HG02884 (cell line): ENCODE measurements around the gene GADD45GIP1.
"Not testable (repeated sequence)": the region's sequence is repeated elsewhere in the genome, so short reads cannot be mapped to it uniquely, and the experiment has no call there.

Experiments
- ATAC-seq: cut with Tn5 transposase; IDR thresholded peaks from one replicate; pipeline ENCODE4 v1.9.1; 2021; ENCODE audit warnings: mild to moderate bottlenecking, moderate library complexity; ENCODE audit not compliant: unreplicated experiment

GADD45GIP1 gene

DNA sequence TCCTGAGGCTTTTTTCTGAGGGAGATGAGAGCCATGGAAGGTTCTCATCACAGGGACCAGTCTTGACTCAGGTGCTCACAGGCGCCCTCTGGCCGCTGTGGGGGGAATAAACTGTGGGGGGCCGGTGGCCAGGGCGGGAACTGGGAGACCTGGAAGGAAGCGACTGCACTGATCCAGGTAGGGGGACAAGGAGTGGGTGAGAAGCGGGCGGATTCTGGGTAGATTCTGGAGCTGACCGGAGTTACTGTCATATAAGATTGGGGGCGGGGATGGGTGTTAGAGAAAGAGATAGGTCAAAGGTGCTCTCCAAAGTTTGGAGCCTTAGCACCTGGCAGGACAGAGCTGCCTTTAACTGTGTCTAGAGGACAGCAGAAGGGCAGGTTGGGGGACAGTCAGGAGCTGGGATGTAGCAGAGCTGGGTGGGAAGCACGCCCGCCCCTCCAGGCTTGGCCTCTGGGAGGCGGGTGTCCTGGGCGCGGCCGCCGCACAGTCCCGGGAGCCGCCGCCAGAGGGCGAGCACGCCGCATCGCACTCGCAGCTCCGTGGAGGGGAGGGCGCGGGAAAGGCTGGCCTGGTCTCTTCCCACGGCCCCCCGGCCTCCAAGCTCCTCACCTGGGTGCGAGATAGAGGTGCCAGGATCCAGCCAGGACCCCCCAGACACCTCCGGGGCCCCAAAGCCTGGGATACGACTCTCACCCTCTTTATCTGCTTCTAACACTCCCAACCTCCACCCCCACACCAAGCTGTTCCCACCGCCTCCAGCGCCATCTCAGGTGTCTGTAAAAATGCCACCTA lies 8.2 kb upstream of the GADD45GIP1 start:
- no peak for ATAC-seq

DNA sequence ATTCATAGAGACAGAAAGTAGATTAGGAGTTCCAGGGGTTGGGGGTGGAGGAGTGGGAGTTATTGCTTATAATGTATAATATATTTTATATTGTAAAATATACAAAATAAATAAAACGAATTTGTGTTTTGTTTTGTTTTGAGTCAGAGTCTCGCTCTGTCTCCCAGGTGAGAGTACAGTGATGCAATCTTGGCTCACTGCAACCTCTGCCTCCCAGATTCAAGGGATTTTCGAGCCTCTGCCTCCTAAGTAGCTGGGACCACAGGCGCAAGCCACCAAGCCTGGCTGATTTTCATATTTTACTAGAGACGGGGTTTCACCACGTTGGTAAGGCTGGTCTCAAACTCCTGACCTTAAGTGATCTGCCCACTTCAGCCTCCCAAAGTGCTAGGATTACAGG lies 2.5 kb upstream of the GADD45GIP1 start:
- ATAC-seq = no peak

DNA sequence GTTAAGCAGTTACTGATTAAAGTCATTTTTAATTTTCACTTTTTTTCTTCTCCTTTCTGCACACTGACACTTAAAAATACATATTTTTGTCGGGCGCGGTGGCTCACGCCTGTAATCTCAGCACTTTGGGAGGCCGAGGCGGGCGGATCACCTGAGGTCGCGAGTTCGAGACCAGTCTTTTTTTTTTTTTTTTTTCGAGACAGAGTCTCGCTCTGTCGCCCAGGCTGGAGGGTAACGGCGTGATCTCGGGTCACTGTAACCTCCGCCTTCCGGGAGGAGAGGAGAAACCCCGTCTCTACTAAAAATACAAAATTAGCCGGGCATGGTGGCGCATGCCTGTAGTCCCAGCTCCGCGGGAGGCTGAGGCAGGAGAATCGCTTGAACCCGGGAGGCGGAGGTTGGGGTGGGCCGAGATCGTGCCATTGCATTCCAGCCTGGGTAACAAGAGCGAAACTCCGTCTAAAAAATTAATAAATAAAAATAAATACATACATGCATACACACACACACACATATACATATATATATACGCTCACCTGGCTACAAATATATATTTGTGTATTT lies 448 bp upstream of the GADD45GIP1 start:
- not testable (repeated sequence) for ATAC-seq

DNA sequence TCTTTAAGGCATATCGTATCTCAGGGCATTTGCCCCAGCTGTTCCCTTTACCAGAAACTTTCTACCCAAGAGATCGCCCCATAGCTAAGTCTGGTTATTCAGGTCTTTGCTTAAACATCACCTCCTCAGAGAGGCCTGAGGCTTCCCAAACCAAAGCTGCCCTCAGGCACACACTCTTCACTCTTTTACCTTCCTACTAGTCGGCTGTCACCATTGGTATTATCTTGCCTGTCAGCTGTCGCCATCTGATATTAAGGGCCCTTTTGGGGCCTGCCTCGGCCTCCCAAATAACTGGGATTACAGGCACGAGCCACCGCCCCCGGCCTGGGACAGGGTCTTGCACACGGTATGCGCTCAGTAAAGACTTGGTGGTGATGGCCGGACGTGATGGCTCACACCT lies 1.0 kb downstream of the GADD45GIP1 start:
- ATAC-seq = no peak

DNA sequence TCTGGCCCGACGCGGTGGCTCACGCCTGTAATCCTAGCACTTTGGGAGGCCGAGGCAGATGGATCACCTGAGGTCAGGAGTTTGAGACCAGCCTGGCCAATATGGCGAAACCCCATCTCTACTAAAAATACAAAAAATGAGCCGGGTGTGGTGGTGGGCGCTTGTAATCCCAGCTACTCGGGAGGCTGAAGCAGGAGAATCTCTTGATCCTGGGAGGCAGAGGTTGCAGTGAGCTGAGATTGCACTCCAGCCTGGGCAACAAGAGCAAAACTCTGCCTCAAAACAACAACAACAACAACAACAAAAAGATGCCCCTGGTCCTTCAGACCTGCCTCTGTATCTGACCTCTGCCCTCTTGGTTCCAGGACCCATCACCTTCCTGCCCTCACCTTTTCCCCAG lies 1.4 kb downstream of the GADD45GIP1 start:
- not testable (repeated sequence) for ATAC-seq

DNA sequence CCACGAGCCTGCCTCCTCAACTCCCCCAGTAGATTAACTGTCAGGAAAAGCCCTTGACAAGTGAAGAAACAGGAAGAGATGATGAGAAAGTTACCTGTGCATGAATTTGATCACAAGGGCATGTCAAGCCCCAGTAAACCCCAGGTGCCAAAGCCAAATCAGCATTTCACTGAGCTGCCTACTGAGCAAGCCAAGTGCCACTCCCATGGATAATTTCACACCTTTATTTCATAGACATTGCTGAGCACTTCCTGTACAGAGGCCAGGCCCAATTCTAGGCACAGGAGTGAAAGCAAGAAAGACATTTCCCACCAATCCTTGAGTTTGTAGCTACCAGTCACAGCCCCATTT lies 2.4 kb downstream of the GADD45GIP1 start:
- ATAC-seq = no peak

DNA sequence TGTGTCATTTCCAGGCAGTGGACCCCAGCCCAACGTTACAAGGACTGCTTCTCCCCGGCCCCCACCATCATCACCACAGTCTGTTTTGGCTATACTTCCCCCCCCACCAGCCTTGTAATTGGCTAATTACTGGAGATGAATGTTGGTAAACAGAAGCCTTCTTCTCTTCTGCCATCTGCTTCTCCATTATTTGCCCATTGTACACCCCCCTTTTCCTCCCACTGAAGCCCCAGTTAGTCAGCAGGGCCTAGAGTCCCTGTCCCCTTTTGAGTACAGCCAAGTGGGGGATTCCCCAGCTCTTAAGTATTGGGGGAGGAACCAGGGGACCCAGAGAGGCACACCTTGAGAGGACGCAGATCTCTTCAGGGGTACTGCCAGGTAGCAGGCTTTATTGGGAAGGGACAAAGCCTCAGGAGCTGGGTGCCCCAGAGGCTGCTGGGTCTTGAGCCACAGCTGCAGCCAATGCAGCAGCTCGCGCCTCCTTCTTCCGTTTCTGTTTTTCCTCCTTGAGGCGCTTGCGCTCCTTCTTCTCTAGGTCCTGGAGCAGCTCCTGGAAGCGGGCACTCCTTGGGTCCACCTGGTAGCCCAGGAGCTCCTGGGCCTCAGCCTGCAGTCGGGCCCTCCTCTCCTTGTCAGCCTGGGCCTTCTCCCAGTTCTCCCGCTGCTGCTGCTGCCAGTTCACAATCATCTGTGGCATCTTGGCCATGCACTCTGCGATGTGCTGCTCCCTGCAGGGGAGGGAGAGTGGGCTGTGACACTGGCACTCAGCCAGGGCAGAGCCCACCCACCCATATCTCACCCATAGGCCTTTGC lies 3.0 kb downstream of the GADD45GIP1 start:
- ATAC-seq = no peak

DNA sequence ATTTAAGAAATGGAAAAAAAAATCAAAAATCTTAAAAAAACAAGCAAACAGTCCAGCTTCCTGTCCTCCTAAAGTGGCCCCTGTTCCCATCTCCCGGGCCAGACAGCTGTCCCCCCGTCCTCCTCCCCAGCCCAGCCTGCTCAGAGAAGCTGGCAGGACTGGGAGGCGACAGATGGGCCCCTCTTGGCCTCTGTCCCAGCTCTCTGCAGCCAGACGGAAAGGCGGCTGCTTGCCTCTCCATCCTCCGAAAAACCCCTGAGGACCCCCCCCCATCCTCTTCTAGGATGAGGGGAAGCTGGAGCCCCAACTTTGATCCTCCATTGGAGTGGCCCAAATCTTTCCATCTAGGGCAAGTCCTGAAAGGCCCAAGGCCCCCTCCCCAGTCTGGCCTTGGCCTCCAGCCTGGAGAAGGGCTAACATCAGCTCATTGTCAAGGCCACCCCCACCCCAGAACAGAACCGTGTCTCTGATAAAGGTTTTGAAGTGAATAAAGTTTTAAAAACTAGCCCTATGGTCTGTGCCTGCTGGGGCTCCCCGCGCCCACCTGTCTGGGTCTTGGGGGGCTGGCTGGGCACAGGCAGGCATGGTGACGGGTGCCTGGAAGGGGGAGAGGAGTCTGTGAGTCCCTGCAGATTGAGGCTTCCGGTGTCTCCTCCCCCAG lies 3.8 kb downstream of the GADD45GIP1 start:
- ATAC-seq = no peak

DNA sequence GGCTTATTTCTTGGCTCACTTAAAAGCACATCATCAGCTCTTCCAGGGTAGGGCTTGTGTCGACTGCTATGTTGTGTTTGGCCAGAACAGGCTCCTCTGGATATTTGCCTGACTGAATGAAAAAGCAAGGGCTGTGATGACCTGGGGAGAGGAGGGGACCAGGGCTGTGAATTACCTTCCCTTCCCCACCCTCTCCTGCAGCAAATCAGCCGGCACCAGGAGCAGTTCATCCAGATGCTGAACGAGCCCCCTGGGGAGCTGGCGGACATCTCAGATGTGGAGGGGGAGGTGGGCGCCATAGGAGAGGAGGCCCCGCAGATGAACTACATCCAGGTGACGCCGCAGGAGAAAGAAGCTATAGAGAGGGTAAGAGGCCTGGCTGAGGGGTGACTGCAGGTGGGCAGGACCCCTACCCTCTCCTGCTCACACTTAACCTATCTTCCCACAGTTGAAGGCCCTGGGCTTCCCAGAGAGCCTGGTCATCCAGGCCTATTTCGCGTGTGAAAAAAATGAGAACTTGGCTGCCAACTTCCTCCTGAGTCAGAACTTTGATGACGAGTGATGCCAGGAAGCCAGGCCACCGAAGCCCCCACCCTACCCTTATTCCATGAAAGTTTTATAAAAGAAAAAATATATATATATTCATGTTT lies 4.4 kb downstream of the GADD45GIP1 start:
- no peak for ATAC-seq

DNA sequence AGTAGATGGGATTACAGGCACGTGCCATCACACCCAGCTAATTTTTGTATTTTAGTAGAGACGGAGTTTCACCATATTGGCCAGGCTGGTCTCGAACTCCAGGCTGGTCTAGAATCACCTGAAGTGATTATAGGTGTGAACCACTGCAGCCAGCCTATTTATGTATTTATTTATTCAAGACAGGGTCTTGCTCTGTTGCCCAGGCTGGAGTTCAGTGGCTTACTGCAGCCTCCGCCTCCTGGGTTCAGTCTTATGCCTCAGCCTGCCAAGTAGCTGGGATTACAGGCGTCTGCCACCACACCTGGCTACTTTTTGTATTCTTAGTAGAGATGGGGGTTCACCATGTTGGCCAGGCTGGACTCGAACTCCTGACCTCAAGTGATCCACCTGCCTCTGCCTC lies 5.0 kb downstream of the GADD45GIP1 start:
- ATAC-seq = not testable (repeated sequence)

DNA sequence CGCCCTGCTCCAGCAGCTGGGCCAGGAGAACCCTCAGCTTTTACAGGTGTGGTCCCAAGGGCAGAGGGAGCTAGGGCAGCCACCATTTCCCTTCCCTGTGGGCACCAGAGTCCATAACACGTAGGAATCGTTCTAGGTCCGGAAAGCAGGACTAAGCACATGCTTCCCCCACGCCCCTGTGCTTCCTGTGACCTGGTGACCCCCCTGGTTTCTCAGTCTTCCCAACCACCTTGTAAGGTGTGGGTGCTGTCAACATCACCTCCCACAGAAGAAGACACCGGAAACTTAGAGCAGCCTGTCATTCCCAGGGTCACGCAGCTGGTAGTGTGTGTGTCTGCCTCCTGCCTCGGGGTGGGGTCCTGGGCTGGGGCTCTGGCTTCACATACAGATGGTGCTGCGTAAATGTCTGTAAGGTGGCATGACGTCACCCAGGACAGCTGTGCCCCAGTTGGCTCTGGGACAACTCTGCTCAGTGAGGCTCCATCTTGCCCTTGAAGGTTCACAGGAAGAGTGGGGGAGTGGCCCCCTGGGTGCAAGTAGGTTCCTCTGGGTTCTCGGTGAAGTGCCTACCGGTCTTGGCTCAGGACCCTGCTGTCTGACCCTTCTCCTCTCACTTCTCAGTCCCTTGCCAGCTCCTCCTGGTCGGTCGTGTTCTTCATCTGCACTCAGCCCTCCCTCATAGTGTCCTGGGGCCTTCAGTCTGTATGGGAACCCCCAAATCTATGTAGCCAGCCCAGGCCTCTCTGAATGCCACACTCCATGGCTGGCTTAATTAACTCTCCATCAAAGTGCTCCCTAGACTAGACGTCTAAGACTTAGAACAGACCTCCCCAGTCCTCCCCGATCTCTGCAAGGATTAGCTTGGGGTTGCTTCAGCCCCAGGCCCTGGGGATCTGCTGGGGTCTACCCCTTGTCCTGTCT lies 7.4 kb downstream of the GADD45GIP1 start:
- ATAC-seq = no peak

DNA sequence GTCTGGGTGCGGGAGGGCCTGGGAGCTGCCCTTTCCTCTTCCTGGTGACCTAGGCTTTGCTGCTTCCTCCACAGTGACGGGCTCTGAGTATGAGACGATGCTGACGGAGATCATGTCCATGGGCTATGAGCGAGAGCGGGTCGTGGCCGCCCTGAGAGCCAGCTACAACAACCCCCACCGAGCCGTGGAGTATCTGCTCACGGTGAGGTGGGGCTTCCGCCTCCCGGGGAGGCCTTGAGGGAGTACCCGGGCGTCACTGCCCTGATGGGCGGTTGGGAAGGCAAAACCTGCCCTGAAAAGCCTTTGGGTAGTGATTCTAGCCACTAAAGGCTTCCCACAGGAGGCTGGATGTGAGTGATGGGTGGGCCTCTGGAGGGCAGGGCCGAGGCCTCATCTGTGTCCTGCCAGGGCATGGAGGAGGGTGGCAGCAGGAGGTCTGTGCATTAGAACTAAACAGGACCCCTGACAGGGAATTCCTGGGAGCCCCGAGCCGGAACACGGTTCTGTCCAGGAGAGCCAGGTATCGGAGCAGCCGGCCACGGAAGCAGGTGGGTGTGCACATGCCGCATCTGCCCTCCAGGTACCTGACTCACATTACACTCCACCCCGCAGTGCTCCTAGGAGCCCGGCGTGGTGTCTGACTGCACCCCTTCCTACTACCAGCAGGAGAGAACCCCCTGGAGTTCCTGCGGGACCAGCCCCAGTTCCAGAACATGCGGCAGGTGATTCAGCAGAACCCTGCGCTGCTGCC lies 8.2 kb downstream of the GADD45GIP1 start:
- no peak for ATAC-seq

DNA sequence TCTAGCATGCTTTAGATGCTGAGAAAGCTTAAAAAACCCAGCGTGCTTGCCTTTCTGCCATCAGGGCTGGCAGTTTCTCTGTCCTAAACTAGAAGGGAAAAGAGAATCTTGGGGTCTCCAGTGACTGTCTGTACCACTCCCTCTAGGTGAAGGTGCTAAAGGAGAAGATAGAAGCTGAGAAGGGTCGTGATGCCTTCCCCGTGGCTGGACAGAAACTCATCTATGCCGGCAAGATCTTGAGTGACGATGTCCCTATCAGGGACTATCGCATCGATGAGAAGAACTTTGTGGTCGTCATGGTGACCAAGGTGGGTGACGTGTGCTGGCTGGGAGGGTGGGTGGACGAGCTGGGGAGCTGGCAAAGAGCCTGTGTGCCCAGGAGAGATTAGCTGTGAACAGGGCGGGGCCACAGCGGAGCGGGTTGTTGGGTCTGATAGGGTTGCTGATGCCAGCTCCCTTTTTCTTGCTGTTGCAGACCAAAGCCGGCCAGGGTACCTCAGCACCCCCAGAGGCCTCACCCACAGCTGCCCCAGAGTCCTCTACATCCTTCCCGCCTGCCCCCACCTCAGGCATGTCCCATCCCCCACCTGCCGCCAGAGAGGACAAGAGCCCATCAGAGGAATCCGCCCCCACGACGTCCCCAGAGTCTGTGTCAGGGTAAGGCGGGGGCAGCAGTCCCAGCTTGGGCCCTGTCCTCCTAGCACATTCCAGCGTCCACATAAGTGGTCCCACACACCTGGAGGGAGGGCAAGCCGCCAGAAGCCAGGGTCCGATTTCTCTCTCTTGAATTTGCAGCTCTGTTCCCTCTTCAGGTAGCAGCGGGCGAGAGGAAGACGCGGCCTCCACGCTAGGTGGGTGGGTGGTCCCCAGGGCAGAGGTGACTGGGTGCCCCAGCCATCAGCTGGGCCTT lies 9.1 kb downstream of the GADD45GIP1 start:
- ATAC-seq = no peak

DNA sequence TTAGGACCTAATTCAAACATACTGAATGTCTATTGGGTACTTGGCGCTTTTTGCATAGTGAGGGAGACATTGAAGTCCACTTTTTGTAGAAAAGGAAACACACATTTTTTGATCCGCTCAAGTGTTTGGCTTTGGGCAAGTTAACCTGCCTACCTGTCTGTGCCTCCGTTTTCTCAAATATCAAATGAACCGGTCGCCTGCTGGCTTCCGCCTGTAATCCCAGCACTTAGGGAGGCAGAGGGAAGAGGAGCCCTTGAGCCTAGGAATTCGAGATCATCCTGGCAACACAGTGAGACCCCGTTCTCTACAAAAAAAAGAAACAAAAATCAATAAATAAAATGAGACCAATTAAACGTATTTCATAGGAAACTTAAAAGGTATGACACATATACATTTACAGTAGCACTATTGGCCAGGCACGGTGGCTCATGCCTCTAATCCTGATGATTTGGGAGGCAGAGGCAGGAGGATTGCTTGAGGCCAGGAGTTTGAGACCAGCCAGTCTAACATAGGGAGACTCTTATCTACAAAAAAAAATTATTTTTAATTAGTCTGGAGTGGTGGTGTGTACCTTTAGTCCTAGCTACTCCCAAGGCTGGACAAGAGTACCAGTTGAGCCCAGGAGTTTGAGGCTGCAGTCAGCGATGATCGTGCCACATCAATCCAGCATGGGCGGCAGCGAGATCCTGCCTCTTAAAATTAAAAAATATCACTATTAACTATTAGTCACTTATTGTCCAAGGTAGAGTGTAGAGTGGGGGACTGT lies 10.1 kb downstream of the GADD45GIP1 start:
- ATAC-seq = no peak

DNA sequence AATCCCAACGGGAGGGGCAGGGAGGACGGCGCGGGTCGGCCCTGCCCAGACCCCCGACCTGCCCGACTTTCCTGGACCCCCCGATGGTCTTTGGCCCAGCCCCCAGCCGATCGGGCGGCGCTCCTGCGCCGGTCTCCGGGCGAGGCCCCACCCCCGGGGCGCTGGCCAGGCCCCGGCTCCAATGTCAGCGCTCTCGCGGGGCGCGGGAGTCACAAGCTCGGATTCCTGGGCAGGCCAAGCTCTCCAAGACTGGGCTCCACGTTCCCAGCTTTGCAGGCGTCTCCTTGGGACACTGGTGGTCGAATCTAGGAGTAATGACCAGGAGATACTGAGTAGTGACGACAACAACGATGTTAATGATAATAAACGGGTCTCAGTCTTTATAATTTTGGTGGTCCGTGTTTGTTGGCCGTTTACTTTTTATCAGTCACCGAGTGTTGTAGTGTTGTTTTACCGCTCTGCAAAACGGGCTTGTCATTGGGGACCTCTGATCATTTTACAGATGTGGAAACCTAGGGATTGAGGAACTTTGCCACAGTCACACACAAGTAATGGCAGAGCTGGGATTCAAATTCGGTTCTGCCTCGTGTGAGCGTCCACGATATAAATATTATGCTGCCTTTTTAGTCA lies 10.8 kb downstream of the GADD45GIP1 start:
- peak; percentile 29 for ATAC-seq

DNA sequence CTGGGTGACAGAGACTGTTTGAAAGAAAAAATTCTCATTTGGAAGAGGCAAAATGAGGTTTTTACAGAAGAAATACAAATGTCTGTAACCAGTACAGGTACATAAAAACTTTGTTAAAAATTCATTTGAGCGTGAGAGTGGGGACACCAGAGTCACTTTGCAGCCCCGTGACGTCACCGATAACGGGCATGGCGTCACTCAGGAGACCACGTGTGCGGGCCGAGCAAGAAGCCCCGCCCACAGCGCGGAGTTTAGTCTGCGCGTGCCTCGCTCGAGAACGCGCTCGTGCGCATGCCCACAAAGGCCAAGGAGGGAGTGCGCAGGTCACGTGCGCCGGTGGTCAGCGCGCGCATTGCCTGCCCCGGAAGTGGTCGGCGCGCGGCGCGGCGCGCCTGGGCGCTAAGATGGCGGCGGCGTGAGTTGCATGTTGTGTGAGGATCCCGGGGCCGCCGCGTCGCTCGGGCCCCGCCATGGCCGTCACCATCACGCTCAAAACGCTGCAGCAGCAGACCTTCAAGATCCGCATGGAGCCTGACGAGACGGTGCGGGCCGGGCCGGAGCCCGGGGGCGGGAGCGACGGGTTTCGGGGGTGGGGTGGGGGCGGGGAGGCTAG lies 11.4 kb downstream of the GADD45GIP1 start, which contains the start of gene RAD23A:
Gene RAD23A, plus strand, starts transcription at position 384 of the 613 bp plus-strand sequence. Its CDS starts 87 bp downstream, at position 471.
- ATAC-seq = peak; percentile 77
